ENCODE data around the gene CFAP46. TPM values are rescaled to one million over a fixed set of nuclear protein-coding genes. Genes with fewer than 3 reads are reported as not detected.

CFAP46 gene
- total RNA-seq, 1 donor from 2014 or later: 1.9 TPM

DNA sequence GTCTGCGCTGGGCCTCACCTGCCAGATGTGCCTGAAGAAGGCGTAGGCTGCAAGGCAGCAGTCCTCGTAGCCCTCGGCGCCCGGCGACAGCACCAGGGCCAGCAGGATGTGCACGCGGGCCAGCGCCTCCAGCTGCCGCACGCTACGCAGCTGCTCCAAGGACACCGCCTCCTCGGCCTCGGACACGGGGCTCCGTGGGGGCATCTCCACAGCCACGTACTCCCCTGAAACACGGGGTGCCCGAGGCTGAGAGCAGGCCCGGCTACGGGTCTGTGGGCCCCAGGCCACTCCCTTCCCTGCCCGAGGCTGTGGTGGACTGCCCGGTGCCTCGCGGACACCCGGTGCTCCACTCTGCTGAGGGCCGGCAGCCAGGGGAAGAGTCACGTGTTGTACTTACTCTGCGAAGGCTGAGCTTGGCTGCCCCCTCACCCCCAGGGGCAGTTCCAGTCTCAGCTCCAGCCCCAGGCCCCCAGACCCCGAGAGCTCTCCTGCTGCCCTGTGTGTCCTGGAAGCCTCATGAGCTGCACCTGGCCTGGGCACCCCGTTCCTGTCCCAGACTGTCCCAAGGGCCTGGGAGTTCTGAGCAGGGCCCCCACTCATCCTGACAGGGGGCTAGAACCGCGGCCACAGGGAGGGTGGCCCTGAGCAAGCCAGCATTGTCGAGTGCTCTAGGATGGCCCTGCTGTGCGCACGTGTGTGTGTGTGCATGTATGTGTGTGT is 62.8 kb downstream of the CFAP46 start:
- DNase-seq: no peak

- DNase-seq: no peak
These were observed 63.5 kb downstream of the CFAP46 start for GRCh38 chr10:132878730-132879407.

GRCh38 chr10:132878091-132878729 is 64.2 kb downstream of the CFAP46 start:
- DNase-seq: no peak

GRCh38 chr10:132877473-132877872 is 64.9 kb downstream of the CFAP46 start:
- no peak for DNase-seq

- no peak for DNase-seq
These were observed 65.4 kb downstream of the CFAP46 start for GRCh38 chr10:132876993-132877431.

DNA sequence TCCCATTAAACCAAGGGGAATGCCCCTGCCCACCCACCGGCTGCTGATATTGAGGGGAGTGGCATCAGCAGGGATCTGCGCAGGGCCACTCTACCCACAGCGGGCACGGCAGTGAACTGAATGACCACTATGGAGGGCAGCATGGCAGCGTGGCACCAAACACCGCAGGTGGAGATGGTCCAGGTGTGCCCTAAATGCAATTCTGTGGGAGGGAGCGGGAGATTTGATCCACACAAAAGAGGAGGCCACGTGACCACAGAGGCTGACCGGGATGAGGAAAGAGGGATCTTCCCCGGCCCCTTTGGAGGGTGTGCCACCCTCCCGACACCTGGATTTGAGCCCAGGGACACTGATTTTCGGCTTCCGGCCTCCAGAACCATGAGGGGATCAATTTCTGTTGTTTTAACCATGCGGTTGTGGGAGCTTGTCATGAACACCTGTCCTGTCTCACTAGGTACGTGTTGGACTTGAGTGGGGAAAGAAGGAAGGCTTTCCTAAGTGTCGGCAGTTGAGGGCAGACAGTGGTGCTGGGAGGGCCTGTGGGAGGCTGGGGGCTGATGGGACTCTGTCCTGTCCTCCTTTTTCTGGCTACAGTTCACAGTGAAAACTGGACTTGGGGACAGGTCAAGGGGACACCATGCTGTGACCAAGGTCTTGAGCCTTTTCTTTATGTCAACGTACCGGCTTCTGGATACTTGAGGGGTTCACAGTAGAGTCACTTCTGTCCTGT is 66.1 kb downstream of the CFAP46 start:
- DNase-seq: no peak

DNA sequence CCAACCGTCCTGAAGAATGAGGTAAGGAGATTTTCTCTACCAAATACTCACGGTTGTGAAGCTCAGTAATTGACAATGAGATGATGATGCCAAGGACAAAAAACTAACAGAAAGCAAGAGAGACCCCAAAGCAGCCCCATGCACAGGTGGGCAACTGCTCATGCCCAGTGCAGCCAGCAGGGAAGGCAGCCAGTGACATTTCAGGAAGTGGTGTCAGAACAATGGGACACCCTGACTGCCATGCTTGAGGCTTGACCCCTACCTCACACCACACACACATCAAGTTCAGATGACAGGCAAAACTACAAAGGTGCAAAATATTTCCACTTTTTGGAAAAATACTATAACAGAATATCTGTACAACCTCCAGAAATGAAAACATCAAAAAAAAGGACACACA is 66.9 kb downstream of the CFAP46 start:
- no peak for DNase-seq

GRCh38 chr10:132873395-132873794 is 69.0 kb downstream of the CFAP46 start:
- DNase-seq: no peak

GRCh38 chr10:132872658-132873057 is 69.7 kb downstream of the CFAP46 start:
- DNase-seq: no peak

DNA sequence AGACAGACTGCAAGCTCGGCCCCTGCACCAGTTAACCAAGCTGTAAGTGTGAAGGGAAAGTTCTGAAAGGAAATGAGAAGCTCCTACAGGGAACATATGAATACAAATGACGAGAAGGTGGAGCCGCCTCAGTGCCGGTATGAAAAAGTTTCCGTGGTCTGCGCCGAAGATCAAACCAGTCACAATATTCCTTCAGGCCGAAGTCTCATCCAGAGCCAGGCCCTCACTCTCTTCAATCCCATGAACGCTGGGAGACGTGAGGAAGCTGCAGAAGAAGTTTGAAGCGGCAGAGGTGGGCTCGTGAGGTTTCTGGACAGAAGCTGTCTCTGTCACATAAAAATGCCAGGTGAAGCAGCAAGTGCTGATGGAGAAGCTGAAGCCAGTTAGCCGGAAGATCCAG is 71.9 kb downstream of the CFAP46 start:
- no peak for DNase-seq

DNA sequence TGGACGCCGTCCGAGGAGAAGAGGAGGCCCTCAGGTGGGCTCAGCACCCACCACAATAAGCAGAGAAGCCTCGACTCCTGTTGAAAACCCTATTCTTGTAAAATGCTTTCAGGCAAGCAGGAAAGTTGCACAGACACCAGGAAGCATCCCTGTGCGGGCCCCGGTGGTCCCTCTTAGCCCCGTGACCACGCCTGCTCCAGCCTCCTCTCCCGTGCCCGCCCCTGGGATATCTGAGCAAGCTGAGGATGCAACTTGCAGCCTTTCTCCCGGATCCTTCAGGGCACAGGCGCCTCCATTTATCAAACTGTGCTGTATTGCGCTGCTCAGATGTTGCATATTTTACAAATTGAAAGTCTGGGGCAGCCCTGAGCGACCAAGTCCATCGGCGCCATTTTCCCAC is 72.7 kb downstream of the CFAP46 start:
- DNase-seq: no peak

DNA sequence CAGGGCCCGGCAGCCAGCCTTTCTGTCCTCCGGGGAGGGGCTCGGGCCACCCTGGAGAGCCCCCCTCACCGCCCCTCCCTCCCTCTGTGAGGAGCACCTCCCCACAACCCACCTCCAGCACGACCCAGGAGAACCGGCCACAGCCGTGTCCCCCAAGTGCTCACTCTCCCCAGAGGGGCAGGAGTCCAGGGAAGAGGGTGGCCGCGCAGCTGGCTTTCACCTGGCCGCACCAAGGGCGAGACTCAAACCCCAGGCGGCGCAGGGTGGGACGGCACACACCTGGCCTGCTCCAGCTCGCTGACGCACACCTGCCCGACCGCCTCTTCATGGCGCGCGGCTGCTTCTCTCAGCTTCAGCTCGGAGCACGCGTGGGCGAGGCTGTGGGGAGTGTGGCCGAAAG is 73.4 kb downstream of the CFAP46 start:
- no peak for DNase-seq

DNA sequence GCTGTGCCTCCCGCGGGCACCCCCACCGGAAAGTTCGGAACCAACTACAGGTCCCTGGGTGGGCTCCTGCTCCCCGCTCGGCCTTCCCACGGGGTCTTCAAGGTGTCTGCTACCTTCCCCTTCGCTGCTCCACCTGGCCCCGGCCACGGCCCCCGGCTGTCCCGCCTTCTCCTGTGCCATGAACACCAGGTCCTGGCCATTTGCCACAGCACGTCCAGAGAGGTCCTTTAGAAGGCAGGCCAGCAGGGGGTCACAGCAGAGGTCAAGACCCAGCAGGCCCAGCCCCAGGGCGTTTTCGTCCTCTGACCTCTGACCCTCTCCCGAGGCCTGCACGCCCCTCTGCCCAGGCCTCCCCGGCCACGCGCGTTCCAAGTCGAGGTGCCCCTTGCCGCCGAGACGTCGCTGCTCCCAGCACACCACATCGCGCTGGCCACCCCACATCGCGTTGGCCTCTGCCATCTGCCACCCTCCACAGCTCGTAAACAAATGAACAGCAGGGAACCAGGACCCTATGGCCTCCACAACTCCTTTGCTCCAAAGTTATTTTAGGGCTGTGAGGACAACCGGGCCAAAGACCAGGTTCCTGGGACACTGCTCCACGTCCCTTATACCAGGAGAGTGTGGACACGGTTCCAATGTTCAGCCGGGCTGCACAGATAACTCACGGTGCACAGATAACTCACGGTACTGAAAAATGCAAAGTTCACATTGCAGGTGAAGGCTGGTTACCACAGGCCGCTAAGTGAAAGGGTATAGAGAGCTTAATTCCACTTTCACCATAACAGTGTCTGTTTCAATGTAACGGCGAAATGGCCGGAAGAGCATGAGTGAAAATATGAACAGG is 74.3 kb downstream of the CFAP46 start:
- no peak for DNase-seq

- DNase-seq: no peak
These were observed 75.6 kb downstream of the CFAP46 start for GRCh38 chr10:132866601-132867381.

DNA sequence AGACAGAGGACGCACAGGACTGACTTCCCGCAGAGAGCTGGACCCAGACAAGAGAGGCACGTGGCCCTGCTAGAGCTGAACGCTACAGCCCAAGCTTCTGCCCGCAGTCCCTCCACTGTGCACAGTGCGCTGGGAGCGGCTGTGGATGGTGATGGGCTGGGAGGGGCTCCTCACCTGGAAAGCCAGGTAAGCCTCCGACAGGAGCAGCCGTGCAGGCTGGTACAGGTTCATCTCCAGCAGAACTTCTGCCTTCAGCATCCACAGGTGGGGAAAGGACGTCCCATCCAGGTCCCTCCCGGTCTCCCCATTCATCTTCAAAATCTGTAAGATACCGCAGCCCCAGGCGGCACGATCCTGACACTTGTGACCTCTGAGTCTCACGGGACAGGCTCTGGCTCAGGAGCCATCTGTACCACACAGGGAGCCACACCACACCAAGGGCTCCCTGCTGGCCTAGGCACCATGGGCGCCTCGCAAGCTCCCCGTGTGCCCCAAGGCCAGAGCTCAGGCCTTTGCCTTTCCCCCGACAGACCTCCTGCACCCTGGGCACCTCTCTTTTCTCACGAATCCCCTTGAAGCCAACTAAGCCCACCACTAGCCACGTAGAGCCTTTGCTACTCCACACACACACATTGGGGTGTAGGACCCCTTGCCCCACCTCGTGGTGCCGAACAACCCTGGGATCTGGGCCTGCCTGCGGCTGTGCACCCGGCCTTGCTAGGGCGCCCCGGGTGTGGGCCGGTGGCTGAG is 76.3 kb downstream of the CFAP46 start:
- no peak for DNase-seq

GRCh38 chr10:132865171-132865631 is 77.2 kb downstream of the CFAP46 start:
- DNase-seq: no peak

DNA sequence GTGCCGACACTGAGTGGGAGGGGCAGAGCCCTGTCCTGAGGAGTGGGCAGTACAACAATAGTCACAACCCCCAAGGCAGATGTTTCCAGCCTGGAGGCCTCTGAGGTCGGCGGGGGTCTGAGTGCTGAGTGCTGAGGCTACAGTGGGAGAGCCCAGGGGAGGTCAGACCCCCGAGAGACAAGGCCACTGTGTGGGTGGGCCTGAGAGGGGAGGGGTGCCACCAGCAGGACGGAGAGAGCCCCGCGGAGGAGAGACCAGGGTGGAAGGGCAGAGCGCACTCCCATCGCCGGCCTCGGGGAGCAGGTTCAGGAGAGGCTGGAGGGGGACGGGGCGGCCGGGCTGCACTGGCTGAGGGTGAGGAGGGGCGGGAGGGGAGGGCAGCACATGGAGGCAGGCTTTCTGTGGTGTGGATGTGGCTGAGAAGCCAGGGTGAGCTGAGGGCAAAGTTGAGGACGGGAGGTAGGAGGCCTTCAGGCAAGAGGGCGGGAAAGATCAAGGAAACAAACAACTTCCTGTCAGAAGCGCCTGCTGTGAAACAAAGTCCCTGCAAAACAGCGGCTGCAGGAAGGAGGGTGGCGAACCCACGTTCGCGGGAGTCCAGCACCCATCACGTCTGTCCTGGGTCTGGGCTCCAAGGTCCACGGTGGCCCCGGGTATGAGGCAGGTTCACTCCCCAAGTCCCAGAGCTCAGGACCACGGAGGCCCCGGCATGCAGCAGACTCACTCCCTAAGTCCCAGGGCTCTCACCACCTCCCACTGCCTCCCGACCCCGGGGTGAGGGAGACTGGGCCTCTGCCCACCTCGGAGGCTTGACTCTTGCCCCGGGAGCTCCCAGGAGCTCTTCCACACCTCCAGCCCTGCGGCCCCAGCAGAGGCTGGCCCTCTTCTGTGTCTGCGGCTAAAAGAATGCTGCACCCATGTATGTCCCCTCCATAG is 79.6 kb downstream of the CFAP46 start:
- no peak for DNase-seq

DNA sequence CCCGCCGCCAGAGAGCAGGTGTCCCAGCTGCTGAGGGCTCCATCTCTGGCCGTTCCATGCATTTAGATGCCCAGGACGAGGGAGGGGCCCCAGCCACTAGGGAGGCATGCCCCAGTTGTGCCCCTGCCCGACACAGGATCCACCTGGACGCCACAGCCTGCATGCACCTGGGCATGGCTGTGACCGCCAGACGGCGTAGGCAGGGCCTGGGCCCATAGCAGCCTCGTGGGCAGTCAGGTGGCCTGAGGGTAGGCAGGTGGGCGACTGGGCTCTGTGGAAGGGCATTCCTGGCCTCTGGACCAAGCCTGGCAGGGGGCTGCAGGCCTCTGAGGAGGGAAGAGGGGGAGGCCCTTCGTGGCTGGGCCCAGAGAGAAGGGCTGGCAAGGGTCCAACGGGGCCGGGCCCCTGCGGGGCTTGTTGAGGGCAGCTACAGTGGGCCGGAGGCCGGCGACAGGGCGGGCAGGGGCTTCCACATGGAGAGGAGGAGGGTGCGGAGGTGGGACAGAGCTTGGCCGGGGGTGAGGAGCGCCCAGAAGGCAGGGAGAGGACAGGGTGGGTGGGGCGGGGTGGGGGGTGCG is 80.4 kb downstream of the CFAP46 start:
- DNase-seq: no peak

Data from occipital lobe (tissue), 2 donors.